Endothelial cell of umbilical vein (primary cell): ENCODE results near the gene ASIC4. TPM values are rescaled to one million over a fixed set of nuclear protein-coding genes. Genes with fewer than 3 reads are reported as not detected.

ENCODE experiments used
- BruUV-seq: library from RNA; stranded (reverse); fragments of 400-500 nt; replicated peaks from 2 replicates; lab custom pipeline; 2021; lab: Mats Ljungman, UMichigan
- CTCF ChIA-PET: fragments of 300-600, 350-600 bp; sonication (Branson Sonifier 250); formaldehyde crosslinking; loops from one replicate; lab custom pipeline; 2021; ENCODE audit warnings: antibody characterized with exemption, inconsistent platforms; lab: Charles Lee
- POLR2A ChIA-PET: fragments of 300-600, 350-600 bp; sonication (Branson Sonifier 250); formaldehyde crosslinking; loops from one replicate; lab custom pipeline; 2021; ENCODE audit warnings: antibody characterized with exemption, inconsistent platforms; lab: Charles Lee
- DNase-seq: peaks from one replicate; pipeline ENCODE4 v3.0.0-alpha.2; 2011; ENCODE audit warnings: low read depth, low spot score
- FAIRE-seq: peaks from 2 replicates; lab custom pipeline; 2011; peaks lifted over from hg19 to GRCh38; lab: Jason Lieb, UNC
- H2AFZ ChIP-seq: 2 replicates; pipeline ENCODE4 v1.6.0; 2012; ENCODE audit warnings: low read depth, low read length, control low read depth, inconsistent platforms
- H3K27ac ChIP-seq: 2 replicates; pipeline ENCODE4 v1.5.1; 2011; ENCODE audit warnings: low read depth, mild to moderate bottlenecking, control low read depth, low read length, moderate library complexity; ENCODE audit not compliant: insufficient read depth
- H3K27me3 ChIP-seq, 2 experiments: 2 replicates each; pipeline versions ENCODE4 v1.6.0 to v1.6.1; 2011; ENCODE audit warnings: low read length in 2 of 2, mixed read lengths in 1 of 2; ENCODE audit not compliant: control insufficient read depth in 2 of 2, insufficient read depth in 2 of 2
- H3K36me3 ChIP-seq, 2 experiments: 2 replicates in 1 of 2; 3 replicates in 1 of 2; pipeline ENCODE4 v1.5.1; 2011; ENCODE audit warnings: low read length in 2 of 2, mild to moderate bottlenecking in 1 of 2, moderate library complexity in 1 of 2; ENCODE audit not compliant: control insufficient read depth in 2 of 2, insufficient read depth in 2 of 2; ENCODE audit errors: extremely low read depth in 1 of 2
- H3K4me1 ChIP-seq: 3 replicates; pipeline ENCODE4 v1.5.1; 2011; ENCODE audit warnings: mild to moderate bottlenecking, low read length; ENCODE audit not compliant: control insufficient read depth, insufficient read depth; ENCODE audit errors: extremely low read depth
- H3K4me2 ChIP-seq: 2 replicates; pipeline ENCODE4 v1.6.1; 2011; ENCODE audit warnings: low read length, control low read depth, mixed read lengths; ENCODE audit not compliant: insufficient read depth
- H3K4me3 ChIP-seq, 3 experiments: fragments of 200-600 bp in 1 of 3; sonication (generic), shearing (Covaris generic) in 1 of 3; replicated peaks in 1 of 3; 2 replicates each; pipeline ENCODE4 v1.5.1; 2011 to 2016; ENCODE audit warnings: control low read depth in 3 of 3, low read length in 3 of 3, mild to moderate bottlenecking in 2 of 3, inconsistent platforms in 1 of 3, low read depth in 1 of 3, moderate library complexity in 1 of 3; ENCODE audit not compliant: insufficient read depth in 1 of 3
- H3K79me2 ChIP-seq: 2 replicates; pipeline ENCODE4 v1.6.0; 2012; ENCODE audit warnings: low read length, inconsistent platforms; ENCODE audit not compliant: control insufficient read depth, insufficient read depth
- H3K9ac ChIP-seq: replicated peaks from 2 replicates; pipeline ENCODE3; 2011; ENCODE audit warnings: low read length, control low read depth; ENCODE audit not compliant: insufficient read depth; ENCODE audit errors: extremely low read depth
- H3K9me1 ChIP-seq: replicated peaks from 3 replicates; pipeline ENCODE4 v1.6.0; 2011; ENCODE audit warnings: mild to moderate bottlenecking, low read length; ENCODE audit not compliant: control insufficient read depth, insufficient read depth; ENCODE audit errors: extremely low read depth
- H3K9me3 ChIP-seq: replicated peaks from 2 replicates; pipeline ENCODE4 v1.5.1; 2012; ENCODE audit warnings: low read length, inconsistent platforms; ENCODE audit not compliant: control insufficient read depth, insufficient read depth
- H4K20me1 ChIP-seq: replicated peaks from 2 replicates; pipeline ENCODE3; 2011; ENCODE audit warnings: mild to moderate bottlenecking, low read length; ENCODE audit not compliant: control insufficient read depth, insufficient read depth; ENCODE audit errors: extremely low read depth
- EZH2 ChIP-seq: IDR thresholded peaks from 2 replicates; pipeline ENCODE4 v1.6.1; 2012; ENCODE audit warnings: borderline replicate concordance, low read depth, mild to moderate bottlenecking, moderate library complexity, low read length, inconsistent platforms; ENCODE audit not compliant: severe bottlenecking
- FOS ChIP-seq: IDR thresholded peaks from 2 replicates; pipeline ENCODE4 v1.6.1; 2011; ENCODE audit warnings: mild to moderate bottlenecking, low read length, moderate library complexity, borderline replicate concordance; ENCODE audit not compliant: insufficient read depth
- GATA2 ChIP-seq: IDR thresholded peaks from 2 replicates; pipeline ENCODE4 v1.7.0; 2011; ENCODE audit warnings: low read depth, mild to moderate bottlenecking, moderate library complexity, mixed read lengths, low read length; ENCODE audit not compliant: insufficient read length, insufficient read depth
- JUN ChIP-seq: IDR thresholded peaks from 2 replicates; pipeline ENCODE4 v1.6.1; 2011; ENCODE audit warnings: borderline replicate concordance, low read depth; ENCODE audit not compliant: insufficient read length, insufficient read depth
- MYC ChIP-seq: IDR thresholded peaks from one replicate; pipeline ENCODE4 v1.6.1; 2011; ENCODE audit warnings: mild to moderate bottlenecking, low read depth, low read length
- POLR2A ChIP-seq: IDR thresholded peaks from 2 replicates; pipeline ENCODE4 v1.6.1; 2012; ENCODE audit warnings: low read depth, mild to moderate bottlenecking, control low read depth, low read length
- POLR2AphosphoS5 ChIP-seq: IDR thresholded peaks from 2 replicates; pipeline ENCODE4 v1.6.1; 2012; ENCODE audit warnings: low read depth, mild to moderate bottlenecking, control low read depth, low read length, moderate library complexity; ENCODE audit not compliant: insufficient read depth
- dilution Hi-C: fragments of 300-500 bp; cut with MboI; formaldehyde crosslinking; loops from one replicate; pipeline ENCODE4 v1.15.0; 2019; ENCODE audit warnings: low sequenced_read_pairs; ENCODE audit not compliant: extremely low pct_ligation_motif_present
- intact Hi-C: fragments of 100-400 bp; cut with micrococcal nuclease; formaldehyde crosslinking; loops from one replicate; pipeline ENCODE4 v1.10.0; 2022
- polyA plus RNA-seq, 4 experiments: library from polyadenylated mRNA; depleted of rRNA in 3 of 4; stranded (reverse) in 3 of 4; unstranded in 1 of 4; fragments of >200 nt; gene quantifications; 2 replicates each; pipeline versions ENCODE4 v1.2.1 to v1.2.3, GENCODE V29; 2011 to 2012; ENCODE audit warnings: missing spikeins in 1 of 4
- total RNA-seq: library from RNA; stranded (reverse); gene quantifications from 2 replicates; pipeline ENCODE4 v1.2.3, GENCODE V29; 2021
- TF ChIP-seq, protein P1 (sequence below), 2 donors: IDR thresholded peaks; 1 replicate in 1 of 2; 2 replicates in 1 of 2; pipeline ENCODE4 v1.5.1; 2011; ENCODE audit warnings: low read length in 2 of 2, mild to moderate bottlenecking in 2 of 2, moderate library complexity in 2 of 2, control low read depth in 1 of 2, inconsistent platforms in 1 of 2, low read depth in 1 of 2; ENCODE audit not compliant: insufficient read depth in 1 of 2; ENCODE audit errors: extremely low read depth in 1 of 2
- TF ChIP-seq, protein P2 (sequence below): IDR thresholded peaks from 2 replicates; pipeline ENCODE4 v1.6.1; 2011; ENCODE audit not compliant: insufficient read depth, insufficient read length

The ASIC4 gene
- total and polyA plus RNA-seq, 2 donors (not counting 3 experiments of a cell fraction or from before 2014, with no cell fraction given) = not detected

DNA sequence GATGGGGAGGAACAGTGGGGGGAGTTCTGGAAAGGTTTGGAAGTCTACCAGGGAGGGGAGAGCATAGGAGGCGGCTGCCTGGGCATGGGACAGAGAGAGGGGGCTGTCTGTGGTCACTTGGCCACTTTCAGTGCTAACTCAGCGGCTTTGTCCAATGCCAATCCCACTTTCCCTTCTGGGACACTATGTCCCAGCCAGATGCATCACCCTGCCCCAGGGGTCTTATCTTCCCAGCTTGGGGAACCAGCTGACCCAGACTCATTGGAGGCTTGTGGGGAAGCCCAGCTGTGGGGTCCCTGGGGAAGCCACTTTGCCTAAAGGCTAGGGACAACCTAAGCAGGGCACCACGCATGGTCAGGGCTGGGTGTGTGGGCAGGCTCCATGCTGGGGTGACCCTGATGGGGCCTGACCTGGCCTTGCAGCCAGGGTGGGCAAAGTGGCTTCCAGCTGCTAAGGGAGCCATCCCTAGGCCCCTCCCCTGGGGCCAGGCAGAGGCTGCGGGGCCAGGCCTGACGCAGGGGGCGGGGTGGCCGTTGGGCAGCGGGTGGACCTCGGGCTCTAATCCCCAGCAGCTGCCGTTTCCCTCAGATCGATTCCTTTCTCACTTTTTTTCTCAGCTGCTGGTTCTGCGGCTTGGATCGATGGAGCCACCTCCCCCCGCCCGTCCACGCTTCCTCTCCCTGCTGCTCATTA is 1.6 kb upstream of the ASIC4 start:
- no peak for FAIRE-seq
- H3K36me3 ChIP-seq = no peaks in the 10 kb centered on the region
- POLR2A ChIA-PET = no interaction called here
- no peaks in the 10 kb centered on the region for H3K4me1 ChIP-seq
- intact Hi-C loops = no loop called here
- H3K9ac ChIP-seq = no peak overlapping the region
- H4K20me1 ChIP-seq = no peaks in the 10 kb centered on the region
- no TSS peak for BruUV-seq
- no peak overlapping the region for H3K4me3 ChIP-seq
- no peaks in the 10 kb centered on the region for H3K9me3 ChIP-seq
- no peak overlapping the region for H3K4me2 ChIP-seq
- peaks cover 56 to 64% of the 10 kb centered on the region in 2 experiments for H3K27me3 ChIP-seq
- DNase-seq = no peak
- CTCF ChIA-PET = interaction anchor here (6.6 kb wide), 1 partner anchor 17 kb away, joined by 39 read pairs; no protein-coding TSS in a partner anchor
- no peaks in the 10 kb centered on the region for H3K9me1 ChIP-seq
- TF ChIP-seq, protein P1, sequence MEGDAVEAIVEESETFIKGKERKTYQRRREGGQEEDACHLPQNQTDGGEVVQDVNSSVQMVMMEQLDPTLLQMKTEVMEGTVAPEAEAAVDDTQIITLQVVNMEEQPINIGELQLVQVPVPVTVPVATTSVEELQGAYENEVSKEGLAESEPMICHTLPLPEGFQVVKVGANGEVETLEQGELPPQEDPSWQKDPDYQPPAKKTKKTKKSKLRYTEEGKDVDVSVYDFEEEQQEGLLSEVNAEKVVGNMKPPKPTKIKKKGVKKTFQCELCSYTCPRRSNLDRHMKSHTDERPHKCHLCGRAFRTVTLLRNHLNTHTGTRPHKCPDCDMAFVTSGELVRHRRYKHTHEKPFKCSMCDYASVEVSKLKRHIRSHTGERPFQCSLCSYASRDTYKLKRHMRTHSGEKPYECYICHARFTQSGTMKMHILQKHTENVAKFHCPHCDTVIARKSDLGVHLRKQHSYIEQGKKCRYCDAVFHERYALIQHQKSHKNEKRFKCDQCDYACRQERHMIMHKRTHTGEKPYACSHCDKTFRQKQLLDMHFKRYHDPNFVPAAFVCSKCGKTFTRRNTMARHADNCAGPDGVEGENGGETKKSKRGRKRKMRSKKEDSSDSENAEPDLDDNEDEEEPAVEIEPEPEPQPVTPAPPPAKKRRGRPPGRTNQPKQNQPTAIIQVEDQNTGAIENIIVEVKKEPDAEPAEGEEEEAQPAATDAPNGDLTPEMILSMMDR (IDR thresholded peaks at IDR 0.05; ENCODE audit: extremely low read depth in 1 of 2, insufficient read depth in 1 of 2, low read depth in 1 of 2, low read length in 2 of 2) = no peak
- TF ChIP-seq EZH2 (no peak), POLR2A (no peak), FOS (no peak), MYC (no peak), GATA2 (no peak), POLR2AphosphoS5 (no peak), JUN (no peak)
- TF ChIP-seq, protein P2, sequence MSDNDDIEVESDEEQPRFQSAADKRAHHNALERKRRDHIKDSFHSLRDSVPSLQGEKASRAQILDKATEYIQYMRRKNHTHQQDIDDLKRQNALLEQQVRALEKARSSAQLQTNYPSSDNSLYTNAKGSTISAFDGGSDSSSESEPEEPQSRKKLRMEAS = no peak
- no peak overlapping the region for H3K27ac ChIP-seq
- no peak overlapping the region for H2AFZ ChIP-seq
- dilution Hi-C loops = no loop called here
- H3K79me2 ChIP-seq = no peaks in the 10 kb centered on the region
